ENCODE measurements around the gene FGB. TPM values are rescaled to one million over a fixed set of nuclear protein-coding genes. Genes with fewer than 3 reads are reported as not detected.
A peak's percentile ranks its signal among the peaks of the same experiment; 100 is the strongest.

Gene FGB
- total and polyA plus RNA-seq, 2 of the 13 experiments (the other 11 are each of a cell fraction or from before 2014, with no cell fraction given) = 226 to 784 TPM

DNA sequence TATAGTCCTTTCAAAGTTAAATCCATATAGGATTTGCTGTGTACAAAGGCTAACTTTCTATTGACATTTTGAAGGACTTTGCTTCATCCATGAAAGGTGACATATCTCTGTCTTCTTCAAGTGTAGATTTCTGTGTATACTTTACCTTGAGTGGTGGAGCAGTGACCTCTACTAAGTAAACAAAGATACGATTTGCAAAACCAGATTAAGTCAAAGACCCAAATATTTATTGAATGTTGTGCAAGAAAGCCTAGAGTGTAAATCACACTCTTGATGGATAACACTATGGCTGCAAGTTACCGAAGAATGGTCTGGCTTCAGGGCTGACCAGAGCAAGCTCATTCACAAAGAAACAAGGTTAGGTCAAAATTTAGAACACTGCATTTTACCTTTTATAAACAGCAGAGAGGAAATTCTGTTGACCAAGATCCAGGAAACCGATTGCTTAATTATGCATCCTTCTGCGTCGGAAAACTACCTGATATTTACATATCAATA, 55.1 kb downstream of the FGB start (continued):
- no peak for TF ChIP-seq CEBPZ (IDR thresholded peaks at IDR 0.05; ENCODE audit: low read length)
- peak; percentile 74 for TF ChIP-seq ZEB1 (IDR thresholded peaks at IDR 0.05; ENCODE audit: insufficient replicate concordance, low read depth)
- no peak for TF ChIP-seq DNMT3B (CRISPR knock-in tag; conservative IDR thresholded peaks at IDR 0.05)
- no peak for TF ChIP-seq RORA (CRISPR knock-in tag; IDR thresholded peaks at IDR 0.05)
- TF ChIP-seq ZBED4 (CRISPR knock-in tag; IDR thresholded peaks at IDR 0.05; ENCODE audit: borderline replicate concordance) = no peak
- TF ChIP-seq RAD21 (CRISPR knock-in tag; IDR thresholded peaks at IDR 0.05) = peak; percentile 18; the same call in 1 of the 2 replicates
- no peak for TF ChIP-seq ZNF570 (CRISPR knock-in tag; IDR thresholded peaks at IDR 0.05; ENCODE audit: borderline replicate concordance)
- TF ChIP-seq FOSL1 (CRISPR knock-in tag; IDR thresholded peaks at IDR 0.05; ENCODE audit: borderline replicate concordance) = peak; percentile 69; the same call in 1 of the 2 replicates
- TF ChIP-seq ZNF333 (CRISPR knock-in tag; IDR thresholded peaks at IDR 0.05; ENCODE audit: borderline replicate concordance) = no peak
- TF ChIP-seq ZFAT (CRISPR knock-in tag; conservative IDR thresholded peaks at IDR 0.05) = no peak
- TF ChIP-seq HNRNPLL (IDR thresholded peaks at IDR 0.05; ENCODE audit: low read depth, low read length, poor library complexity, severe bottlenecking) = no peak
- TF ChIP-seq MAFK (conservative IDR thresholded peaks at IDR 0.05 in 1 of 2, IDR thresholded peaks at IDR 0.05 in 1 of 2; ENCODE audit: low read length in 2 of 2) = no peak
- TF ChIP-seq, protein P1, sequence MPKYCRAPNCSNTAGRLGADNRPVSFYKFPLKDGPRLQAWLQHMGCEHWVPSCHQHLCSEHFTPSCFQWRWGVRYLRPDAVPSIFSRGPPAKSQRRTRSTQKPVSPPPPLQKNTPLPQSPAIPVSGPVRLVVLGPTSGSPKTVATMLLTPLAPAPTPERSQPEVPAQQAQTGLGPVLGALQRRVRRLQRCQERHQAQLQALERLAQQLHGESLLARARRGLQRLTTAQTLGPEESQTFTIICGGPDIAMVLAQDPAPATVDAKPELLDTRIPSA (CRISPR knock-in tag; IDR thresholded peaks at IDR 0.05; ENCODE audit: borderline replicate concordance) = no peak
- no peak for TF ChIP-seq ZNF224 (CRISPR knock-in tag; IDR thresholded peaks at IDR 0.05)
- TF ChIP-seq ZBTB14 (CRISPR knock-in tag; IDR thresholded peaks at IDR 0.05) = no peak
- TF ChIP-seq ZNF296 (CRISPR knock-in tag; conservative IDR thresholded peaks at IDR 0.05) = no peak
